Measurements from ENCODE around the gene ATP6V0A4. TPM values are rescaled to one million over a fixed set of nuclear protein-coding genes. Genes with fewer than 3 reads are reported as not detected.

Gene ATP6V0A4
- total and polyA plus RNA-seq, 2 of the 13 experiments (the other 11 are each of a cell fraction or from before 2014, with no cell fraction given): 0.24 to 0.25 TPM

DNA sequence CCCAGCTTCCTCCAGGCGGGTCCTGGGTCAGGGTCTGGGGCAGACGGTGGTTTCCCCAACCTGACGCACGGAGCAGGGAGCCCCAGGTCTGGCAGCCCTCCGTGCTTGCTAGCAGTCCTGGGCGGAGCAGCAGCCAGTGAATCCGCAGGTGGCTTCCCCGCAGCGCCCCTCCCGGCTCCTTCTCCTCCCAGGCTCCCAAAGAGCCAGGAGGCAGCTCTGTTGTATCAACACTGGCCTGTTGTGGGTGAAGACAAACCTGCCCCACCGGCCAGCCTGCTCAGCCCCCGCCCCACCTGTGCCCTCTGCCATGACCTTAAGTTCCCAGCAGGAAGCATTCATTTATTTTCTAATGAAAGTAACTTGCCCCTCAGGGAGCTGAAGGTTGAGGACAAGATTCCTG is 24.2 kb downstream of the ATP6V0A4 start (continued):
- no peak for TF ChIP-seq AHDC1 (CRISPR knock-in tag; IDR thresholded peaks at IDR 0.05; ENCODE audit: borderline replicate concordance)
- no peak for TF ChIP-seq SOX6 (IDR thresholded peaks at IDR 0.05)
- TF ChIP-seq SOX6 (CRISPR knock-in tag; IDR thresholded peaks at IDR 0.05): no peak
- TF ChIP-seq ZNF468 (CRISPR knock-in tag; IDR thresholded peaks at IDR 0.05): no peak
- TF ChIP-seq, protein P1, sequence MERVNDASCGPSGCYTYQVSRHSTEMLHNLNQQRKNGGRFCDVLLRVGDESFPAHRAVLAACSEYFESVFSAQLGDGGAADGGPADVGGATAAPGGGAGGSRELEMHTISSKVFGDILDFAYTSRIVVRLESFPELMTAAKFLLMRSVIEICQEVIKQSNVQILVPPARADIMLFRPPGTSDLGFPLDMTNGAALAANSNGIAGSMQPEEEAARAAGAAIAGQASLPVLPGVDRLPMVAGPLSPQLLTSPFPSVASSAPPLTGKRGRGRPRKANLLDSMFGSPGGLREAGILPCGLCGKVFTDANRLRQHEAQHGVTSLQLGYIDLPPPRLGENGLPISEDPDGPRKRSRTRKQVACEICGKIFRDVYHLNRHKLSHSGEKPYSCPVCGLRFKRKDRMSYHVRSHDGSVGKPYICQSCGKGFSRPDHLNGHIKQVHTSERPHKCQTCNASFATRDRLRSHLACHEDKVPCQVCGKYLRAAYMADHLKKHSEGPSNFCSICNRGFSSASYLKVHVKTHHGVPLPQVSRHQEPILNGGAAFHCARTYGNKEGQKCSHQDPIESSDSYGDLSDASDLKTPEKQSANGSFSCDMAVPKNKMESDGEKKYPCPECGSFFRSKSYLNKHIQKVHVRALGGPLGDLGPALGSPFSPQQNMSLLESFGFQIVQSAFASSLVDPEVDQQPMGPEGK (CRISPR knock-in tag; IDR thresholded peaks at IDR 0.05): 0 out of 2 replicates have a peak, but pooled peaks have one; percentile 41
- peak; percentile 48; the same call in 1 of the 2 replicates for TF ChIP-seq SP5 (CRISPR knock-in tag; IDR thresholded peaks at IDR 0.05; ENCODE audit: borderline replicate concordance, low read depth)
- TF ChIP-seq ZC3H13 (CRISPR knock-in tag; IDR thresholded peaks at IDR 0.05): no peak
- TF ChIP-seq, protein P2, sequence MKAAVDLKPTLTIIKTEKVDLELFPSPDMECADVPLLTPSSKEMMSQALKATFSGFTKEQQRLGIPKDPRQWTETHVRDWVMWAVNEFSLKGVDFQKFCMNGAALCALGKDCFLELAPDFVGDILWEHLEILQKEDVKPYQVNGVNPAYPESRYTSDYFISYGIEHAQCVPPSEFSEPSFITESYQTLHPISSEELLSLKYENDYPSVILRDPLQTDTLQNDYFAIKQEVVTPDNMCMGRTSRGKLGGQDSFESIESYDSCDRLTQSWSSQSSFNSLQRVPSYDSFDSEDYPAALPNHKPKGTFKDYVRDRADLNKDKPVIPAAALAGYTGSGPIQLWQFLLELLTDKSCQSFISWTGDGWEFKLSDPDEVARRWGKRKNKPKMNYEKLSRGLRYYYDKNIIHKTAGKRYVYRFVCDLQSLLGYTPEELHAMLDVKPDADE (CRISPR knock-in tag; IDR thresholded peaks at IDR 0.05): no peak
- 0 out of 2 replicates have a peak, but pooled peaks have one; percentile 22 for TF ChIP-seq STAG1 (CRISPR knock-in tag; IDR thresholded peaks at IDR 0.05)
- TF ChIP-seq FLYWCH1 (CRISPR knock-in tag; IDR thresholded peaks at IDR 0.05): no peak
- no peak for TF ChIP-seq SP4 (CRISPR knock-in tag; IDR thresholded peaks at IDR 0.05)
- TF ChIP-seq ZNF772 (CRISPR knock-in tag; IDR thresholded peaks at IDR 0.05): no peak
- TF ChIP-seq ZNF660 (CRISPR knock-in tag; IDR thresholded peaks at IDR 0.05; ENCODE audit: borderline replicate concordance, low read depth): no peak
- TF ChIP-seq ZNF296 (CRISPR knock-in tag; conservative IDR thresholded peaks at IDR 0.05): no peak
- no peak for TF ChIP-seq SIN3B (IDR thresholded peaks at IDR 0.05; ENCODE audit: low read length)
- no peak for TF ChIP-seq ZBED4 (CRISPR knock-in tag; IDR thresholded peaks at IDR 0.05; ENCODE audit: borderline replicate concordance)
- TF ChIP-seq XRCC5 (optimal IDR thresholded peaks at IDR 0.05; ENCODE audit: low read length): peak; percentile 51
- TF ChIP-seq NR2F6 (IDR thresholded peaks at IDR 0.05): no peak
- TF ChIP-seq NR2F6 (CRISPR knock-in tag; IDR thresholded peaks at IDR 0.05): 0 out of 2 replicates have a peak, but pooled peaks have one; percentile 10
- no peak for TF ChIP-seq SSRP1 (CRISPR knock-in tag; IDR thresholded peaks at IDR 0.05)

Measured in HepG2 (cell line).